ENCODE results near the gene PIAS2.
A peak's percentile ranks its signal among the peaks of the same experiment; 100 is the strongest.

The PIAS2 gene

GRCh38 chr18:46953195-46953594, 35.9 kb upstream of the PIAS2 start:
- Histone ChIP-seq H2BK15ac (replicated peaks; ENCODE audit: low read depth) (no peak overlapping the region), H3K23ac (ENCODE audit: low read length) (no peak overlapping the region), H2BK5ac (ENCODE audit: low read length) (no peak overlapping the region), H2BK120ac (ENCODE audit: low read depth, low read length) (no peak overlapping the region), H4K8ac (ENCODE audit: low read depth, low read length) (no peak overlapping the region), H3K18ac (ENCODE audit: low read length) (no peak overlapping the region), H3K36me3 (ENCODE audit: control insufficient read depth, insufficient read depth, low read length) (no peaks in the 10 kb centered on the region), H3K4ac (ENCODE audit: low read depth, low read length) (no peak overlapping the region), H3K4me3 (ENCODE audit: low read length) (no peak overlapping the region), H2AK5ac (ENCODE audit: low read length) (no peak overlapping the region), H3K27me3 (ENCODE audit: insufficient read depth, low read length, poor library complexity) (no peaks in the 10 kb centered on the region), H3K56ac (ENCODE audit: low read length) (no peak overlapping the region), H3K79me2 (ENCODE audit: control insufficient read depth, insufficient read depth, low read length) (no peaks in the 10 kb centered on the region), H3K27ac (ENCODE audit: low read depth, low read length) (no peak overlapping the region), H3K4me2 (ENCODE audit: low read length) (no peak overlapping the region), H3K9ac (ENCODE audit: low read length) (no peak overlapping the region), H3K79me1 (ENCODE audit: low read length) (no peaks in the 10 kb centered on the region), H4K5ac (ENCODE audit: low read length) (no peak overlapping the region), H3K4me1 (ENCODE audit: control insufficient read depth, low read depth, low read length) (no peaks in the 10 kb centered on the region)
- no CpG with 5 or more reads among the region's 5 CpGs for WGBS (ENCODE audit: extremely low coverage, insufficient coverage, low lambda C conversion rate)
- DNase-seq: no peak

DNA sequence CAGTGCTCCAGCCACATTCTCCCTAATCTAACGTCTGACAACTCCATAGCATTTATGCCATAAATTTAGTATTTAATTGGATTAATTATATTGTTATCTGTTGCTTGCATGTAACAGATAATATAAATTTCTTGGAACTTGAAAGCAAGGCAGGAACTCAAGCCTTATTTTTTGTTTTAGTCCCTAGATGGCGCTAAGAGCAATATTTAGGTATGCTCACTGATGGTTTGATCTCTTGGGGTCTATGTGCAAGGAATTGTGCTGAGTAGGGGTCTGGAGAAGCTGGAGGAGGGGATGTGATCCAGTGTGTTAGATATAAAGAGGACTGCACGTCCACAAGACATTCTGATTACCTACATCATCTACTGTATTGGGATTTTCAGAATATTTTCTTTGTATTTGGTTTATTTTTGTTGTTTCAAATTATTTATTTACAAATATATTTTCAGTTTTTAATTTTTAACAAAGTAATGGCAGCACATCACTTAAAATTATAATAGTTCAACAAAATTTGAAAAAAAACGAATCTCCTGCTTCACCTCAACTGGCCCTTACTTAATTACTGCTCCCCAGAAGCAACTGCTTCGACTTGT, 32.9 kb upstream of the PIAS2 start:
- H3K4ac ChIP-seq (ENCODE audit: low read depth, low read length): no peak overlapping the region
- H3K79me1 ChIP-seq (ENCODE audit: low read length): no peaks in the 10 kb centered on the region
- H2AK5ac ChIP-seq (ENCODE audit: low read length): no peak overlapping the region
- H2BK120ac ChIP-seq (ENCODE audit: low read depth, low read length): no peak overlapping the region
- no CpG with 5 or more reads among the region's 5 CpGs for WGBS (ENCODE audit: extremely low coverage, insufficient coverage, low lambda C conversion rate)
- no peaks in the 10 kb centered on the region for H3K36me3 ChIP-seq (ENCODE audit: control insufficient read depth, insufficient read depth, low read length)
- H3K56ac ChIP-seq (ENCODE audit: low read length): no peak overlapping the region
- H3K27ac ChIP-seq (ENCODE audit: low read depth, low read length): no peak overlapping the region
- no peaks in the 10 kb centered on the region for H3K79me2 ChIP-seq (ENCODE audit: control insufficient read depth, insufficient read depth, low read length)
- DNase-seq: peak; percentile 49
- no peaks in the 10 kb centered on the region for H3K27me3 ChIP-seq (ENCODE audit: insufficient read depth, low read length, poor library complexity)
- no peak overlapping the region for H4K5ac ChIP-seq (ENCODE audit: low read length)
- no peak overlapping the region for H2BK15ac ChIP-seq (replicated peaks; ENCODE audit: low read depth)
- no peak overlapping the region for H4K8ac ChIP-seq (ENCODE audit: low read depth, low read length)
- no peak overlapping the region for H2BK5ac ChIP-seq (ENCODE audit: low read length)
- no peak overlapping the region for H3K4me2 ChIP-seq (ENCODE audit: low read length)
- no peak overlapping the region for H3K4me3 ChIP-seq (ENCODE audit: low read length)
- no peak overlapping the region for H3K18ac ChIP-seq (ENCODE audit: low read length)
- H3K4me1 ChIP-seq (ENCODE audit: control insufficient read depth, low read depth, low read length): no peaks in the 10 kb centered on the region
- H3K23ac ChIP-seq (ENCODE audit: low read length): no peak overlapping the region
- H3K9ac ChIP-seq (ENCODE audit: low read length): no peak overlapping the region

- Histone ChIP-seq H3K56ac (ENCODE audit: low read length) (peak overlapping the region; percentile 63), H3K36me3 (ENCODE audit: control insufficient read depth, insufficient read depth, low read length) (no peaks in the 10 kb centered on the region), H4K8ac (ENCODE audit: low read depth, low read length) (no peak overlapping the region), H3K79me2 (ENCODE audit: control insufficient read depth, insufficient read depth, low read length) (no peaks in the 10 kb centered on the region), H3K9ac (ENCODE audit: low read length) (peak overlapping the region; percentile 50), H3K4me2 (ENCODE audit: low read length) (peak overlapping the region; percentile 97), H2BK120ac (ENCODE audit: low read depth, low read length) (no peak overlapping the region), H2AK5ac (ENCODE audit: low read length) (no peak overlapping the region), H3K4me1 (ENCODE audit: control insufficient read depth, low read depth, low read length) (no peaks in the 10 kb centered on the region), H2BK5ac (ENCODE audit: low read length) (no peak overlapping the region), H2BK15ac (replicated peaks; ENCODE audit: low read depth) (no peak overlapping the region), H3K18ac (ENCODE audit: low read length) (no peak overlapping the region), H3K27ac (ENCODE audit: low read depth, low read length) (no peak overlapping the region), H3K4me3 (ENCODE audit: low read length) (peak overlapping the region; percentile 87), H3K27me3 (ENCODE audit: insufficient read depth, low read length, poor library complexity) (no peaks in the 10 kb centered on the region), H3K23ac (ENCODE audit: low read length) (no peak overlapping the region), H4K5ac (ENCODE audit: low read length) (no peak overlapping the region), H3K79me1 (ENCODE audit: low read length) (no peaks in the 10 kb centered on the region), H3K4ac (ENCODE audit: low read depth, low read length) (no peak overlapping the region)
- WGBS (ENCODE audit: extremely low coverage, insufficient coverage, low lambda C conversion rate): no CpG with 5 or more reads among the region's 32 CpGs
- DNase-seq: peak; percentile 96
These were observed 29.5 kb upstream of the PIAS2 start for GRCh38 chr18:46946656-46947282.

GRCh38 chr18:46942646-46943045, 25.3 kb upstream of the PIAS2 start:
- Histone ChIP-seq H3K4me3 (ENCODE audit: low read length) (no peak overlapping the region), H3K4ac (ENCODE audit: low read depth, low read length) (no peak overlapping the region), H3K23ac (ENCODE audit: low read length) (no peak overlapping the region), H2BK120ac (ENCODE audit: low read depth, low read length) (no peak overlapping the region), H4K8ac (ENCODE audit: low read depth, low read length) (no peak overlapping the region), H3K4me1 (ENCODE audit: control insufficient read depth, low read depth, low read length) (no peaks in the 10 kb centered on the region), H3K27me3 (ENCODE audit: insufficient read depth, low read length, poor library complexity) (no peaks in the 10 kb centered on the region), H3K79me2 (ENCODE audit: control insufficient read depth, insufficient read depth, low read length) (no peaks in the 10 kb centered on the region), H3K56ac (ENCODE audit: low read length) (no peak overlapping the region), H3K18ac (ENCODE audit: low read length) (no peak overlapping the region), H4K5ac (ENCODE audit: low read length) (no peak overlapping the region), H3K79me1 (ENCODE audit: low read length) (no peaks in the 10 kb centered on the region), H2BK5ac (ENCODE audit: low read length) (no peak overlapping the region), H2BK15ac (replicated peaks; ENCODE audit: low read depth) (no peak overlapping the region), H3K4me2 (ENCODE audit: low read length) (no peak overlapping the region), H2AK5ac (ENCODE audit: low read length) (no peak overlapping the region), H3K9ac (ENCODE audit: low read length) (no peak overlapping the region), H3K36me3 (ENCODE audit: control insufficient read depth, insufficient read depth, low read length) (no peaks in the 10 kb centered on the region), H3K27ac (ENCODE audit: low read depth, low read length) (no peak overlapping the region)
- no CpG with 5 or more reads among the region's 2 CpGs for WGBS (ENCODE audit: extremely low coverage, insufficient coverage, low lambda C conversion rate)
- no peak for DNase-seq

- Histone ChIP-seq H3K79me1 (ENCODE audit: low read length) (no peaks in the 10 kb centered on the region), H3K4ac (ENCODE audit: low read depth, low read length) (no peak overlapping the region), H4K8ac (ENCODE audit: low read depth, low read length) (no peak overlapping the region), H3K4me1 (ENCODE audit: control insufficient read depth, low read depth, low read length) (no peaks in the 10 kb centered on the region), H2BK15ac (replicated peaks; ENCODE audit: low read depth) (no peak overlapping the region), H2BK120ac (ENCODE audit: low read depth, low read length) (no peak overlapping the region), H3K9ac (ENCODE audit: low read length) (no peak overlapping the region), H3K23ac (ENCODE audit: low read length) (no peak overlapping the region), H3K79me2 (ENCODE audit: control insufficient read depth, insufficient read depth, low read length) (no peaks in the 10 kb centered on the region), H3K36me3 (ENCODE audit: control insufficient read depth, insufficient read depth, low read length) (no peaks in the 10 kb centered on the region), H3K4me2 (ENCODE audit: low read length) (no peak overlapping the region), H3K4me3 (ENCODE audit: low read length) (no peak overlapping the region), H2BK5ac (ENCODE audit: low read length) (no peak overlapping the region), H3K27me3 (ENCODE audit: insufficient read depth, low read length, poor library complexity) (no peaks in the 10 kb centered on the region), H3K27ac (ENCODE audit: low read depth, low read length) (no peak overlapping the region), H3K18ac (ENCODE audit: low read length) (no peak overlapping the region), H2AK5ac (ENCODE audit: low read length) (no peak overlapping the region), H4K5ac (ENCODE audit: low read length) (no peak overlapping the region), H3K56ac (ENCODE audit: low read length) (no peak overlapping the region)
- no peak for DNase-seq
- WGBS (ENCODE audit: extremely low coverage, insufficient coverage, low lambda C conversion rate): no CpG with 5 or more reads among the region's 1 CpG
These were observed 22.8 kb upstream of the PIAS2 start for GRCh38 chr18:46939998-46940571.

All from mesendoderm (in vitro differentiated cells).